Renal cortex interstitium (tissue), 11 donors: ENCODE data around the gene SERTM2. TPM values are rescaled to one million over a fixed set of nuclear protein-coding genes. Genes with fewer than 3 reads are reported as not detected.
"Not testable (repeated sequence)": the region's sequence is repeated elsewhere in the genome, so short reads cannot be mapped to it uniquely, and the experiment has no call there.

Experiments
- DNase-seq, 11 donors: peaks; one replicate each; pipeline ENCODE4 v3.0.0-alpha.2; 2013; ENCODE audit warnings: low read depth in 9 of 11, low spot score in 4 of 11; ENCODE audit errors: extremely low read depth in 1 of 11
- polyA plus RNA-seq, 3 donors: library from polyadenylated mRNA; unstranded; fragments of 120-200 nt; gene quantifications; one replicate each; pipeline ENCODE4 v1.2.1, GENCODE V29; 2013; ENCODE audit not compliant: insufficient read length in 3 of 3

SERTM2 gene
- polyA plus RNA-seq, 3 donors = not detected

DNA sequence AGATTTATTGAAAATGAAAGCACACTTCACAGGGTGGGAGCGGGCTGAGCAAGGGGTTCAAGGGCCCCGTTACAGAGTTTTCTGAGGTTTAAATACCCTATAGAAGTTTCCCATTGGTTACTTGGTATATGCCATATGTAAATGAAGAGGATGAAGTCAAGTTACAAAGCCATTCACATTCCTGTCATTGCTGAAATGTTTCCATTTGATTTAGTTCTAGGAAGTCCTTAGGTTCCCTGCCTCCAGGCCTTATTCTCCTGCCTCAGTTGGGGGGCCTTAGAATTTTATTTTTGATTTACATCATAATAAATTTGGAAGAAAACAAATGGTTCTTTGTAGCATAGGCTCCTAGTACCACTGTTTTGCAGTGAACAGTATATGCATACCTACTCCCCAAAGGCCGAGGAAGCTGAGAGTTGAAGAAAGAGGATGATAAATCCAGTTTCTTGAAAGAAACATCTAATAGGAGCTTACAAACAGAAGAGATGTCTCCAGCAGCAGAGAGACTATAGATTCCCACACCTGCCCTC, 31.8 kb downstream of the SERTM2 start:
- no peak for DNase-seq

DNA sequence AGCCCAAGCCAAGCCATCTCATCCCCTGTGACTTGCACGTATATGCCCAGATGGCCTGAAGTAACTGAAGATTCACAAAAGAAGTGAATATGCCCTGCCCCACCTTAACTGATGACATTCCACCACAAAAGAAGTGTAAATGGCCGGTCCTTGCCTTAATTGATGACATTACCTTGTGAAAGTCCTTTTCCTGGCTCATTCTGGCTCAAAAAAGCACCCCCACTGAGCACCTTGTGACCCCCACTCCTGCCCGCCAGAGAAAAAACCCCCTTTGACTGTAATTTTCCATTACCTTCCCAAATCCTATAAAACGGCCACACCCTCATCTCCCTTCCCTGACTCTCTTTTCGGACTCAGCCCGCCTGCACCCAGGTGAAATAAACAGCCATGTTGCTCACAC, 37.8 kb downstream of the SERTM2 start:
- not testable (repeated sequence) for DNase-seq

DNA sequence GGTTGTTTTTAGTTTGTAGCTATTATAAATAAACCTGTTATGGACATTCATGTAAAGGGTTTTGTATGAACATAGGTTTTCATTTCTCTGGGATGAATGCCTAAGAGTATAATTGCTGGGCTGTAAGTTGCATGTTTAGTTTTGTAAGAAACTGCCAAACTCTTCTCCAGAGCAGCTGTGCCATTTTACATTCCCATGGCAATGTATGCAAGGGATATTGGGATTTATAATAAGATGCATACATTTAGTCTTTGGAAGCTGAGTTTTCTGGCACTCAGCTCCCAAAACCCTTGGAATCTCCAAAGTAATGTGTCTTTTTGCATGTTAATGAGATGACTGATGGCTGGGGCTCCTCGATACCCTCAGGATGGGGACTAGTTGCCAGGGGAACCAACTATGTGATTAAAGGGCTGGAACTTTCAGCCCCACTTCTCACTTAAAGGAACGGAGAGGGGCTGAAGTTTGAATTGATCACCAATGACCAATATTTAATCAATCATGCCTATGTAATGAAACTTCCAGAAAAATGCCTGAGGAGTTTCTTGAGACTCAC, 44.0 kb downstream of the SERTM2 start:
- no peak for DNase-seq

DNA sequence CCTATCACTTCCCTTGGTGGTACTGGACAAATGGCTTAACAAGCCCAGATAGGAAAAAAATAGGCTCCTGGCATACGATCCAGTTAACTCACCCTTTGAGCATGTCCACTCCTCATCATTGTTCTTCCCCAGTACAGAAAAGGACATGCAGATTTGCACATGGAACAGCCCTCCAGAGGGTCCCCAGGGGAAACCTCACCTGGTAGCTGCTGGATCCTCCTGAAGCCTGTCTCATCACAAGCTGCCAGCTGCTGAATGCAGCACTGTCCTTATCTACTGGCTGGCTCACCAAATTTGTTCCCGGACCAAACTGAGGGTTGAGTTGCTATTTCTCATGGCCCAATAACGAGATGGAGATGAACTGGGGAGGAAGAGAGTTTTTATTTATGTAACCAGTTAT, 49.4 kb downstream of the SERTM2 start:
- no peak for DNase-seq

DNA sequence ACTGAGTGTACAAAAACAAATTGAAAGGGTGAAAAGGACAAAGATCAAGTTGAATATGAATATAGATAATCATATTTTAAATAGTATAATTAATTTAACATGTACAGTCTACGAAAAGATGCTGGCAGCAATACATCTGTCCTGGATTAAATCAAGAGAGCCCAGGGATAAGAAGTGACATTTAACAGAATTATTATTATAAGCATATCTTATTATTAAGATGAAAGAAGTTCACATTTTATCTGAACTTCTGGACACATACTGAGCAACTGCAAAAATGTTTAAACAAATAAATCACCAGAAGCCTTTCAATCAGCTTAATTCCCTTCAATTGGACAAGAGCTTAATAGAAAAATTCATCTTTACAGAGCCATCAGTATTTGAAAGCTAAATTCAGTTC, 50.4 kb downstream of the SERTM2 start:
- no peak for DNase-seq

DNA sequence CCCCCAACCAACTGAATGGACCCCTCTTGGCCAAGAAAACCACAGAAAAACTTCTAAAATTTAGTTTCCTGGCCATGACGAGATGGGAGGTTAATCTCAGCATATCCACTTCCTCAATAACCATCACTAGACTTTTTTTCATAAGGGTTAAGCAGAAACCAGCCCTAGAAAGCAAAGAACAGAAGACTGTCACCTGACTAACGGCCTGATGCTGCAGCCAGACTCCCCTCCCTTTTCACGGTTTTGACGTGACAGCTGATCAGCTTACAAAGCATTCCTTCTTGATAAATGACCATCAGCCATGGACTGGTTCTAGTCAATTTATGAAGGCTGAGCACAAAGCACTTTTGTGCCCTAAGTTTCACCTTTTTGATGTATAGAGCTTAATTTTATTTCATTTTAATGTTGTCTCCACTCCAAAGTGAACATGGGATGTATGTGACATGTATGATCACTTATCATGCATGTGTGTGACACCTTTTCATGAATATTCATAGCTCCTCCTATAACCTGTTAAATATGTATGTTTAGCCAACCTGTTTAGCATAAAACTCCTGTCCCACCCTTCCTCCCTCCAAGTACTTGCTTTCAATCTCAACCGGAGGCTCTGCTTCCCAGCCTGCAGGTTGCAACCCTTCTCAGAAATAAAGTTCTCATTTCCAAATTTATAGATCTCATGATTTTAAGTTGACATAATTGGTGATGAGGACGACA, 56.3 kb downstream of the SERTM2 start:
- no peak for DNase-seq

DNA sequence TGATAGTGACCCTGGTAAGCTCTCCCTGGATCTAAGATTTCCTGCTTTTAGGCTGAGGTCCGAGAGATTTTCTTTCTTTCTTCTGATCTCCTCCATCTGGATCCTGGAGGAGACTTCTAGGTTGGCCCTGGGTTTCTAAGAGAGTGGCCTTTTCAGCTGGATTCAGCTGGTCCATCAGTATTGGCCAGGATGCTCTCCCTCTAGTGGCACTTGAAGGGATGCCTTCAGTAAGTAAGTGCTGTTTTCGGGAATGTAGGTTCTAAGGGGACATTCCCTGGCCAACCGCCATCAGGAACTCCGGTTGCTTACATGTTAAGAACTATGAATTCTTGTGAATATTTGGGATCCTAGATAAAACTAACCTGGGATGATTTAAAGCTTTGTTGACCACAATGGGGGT, 56.9 kb downstream of the SERTM2 start:
- DNase-seq = peak in 2 of 11 donors; percentile 2

DNA sequence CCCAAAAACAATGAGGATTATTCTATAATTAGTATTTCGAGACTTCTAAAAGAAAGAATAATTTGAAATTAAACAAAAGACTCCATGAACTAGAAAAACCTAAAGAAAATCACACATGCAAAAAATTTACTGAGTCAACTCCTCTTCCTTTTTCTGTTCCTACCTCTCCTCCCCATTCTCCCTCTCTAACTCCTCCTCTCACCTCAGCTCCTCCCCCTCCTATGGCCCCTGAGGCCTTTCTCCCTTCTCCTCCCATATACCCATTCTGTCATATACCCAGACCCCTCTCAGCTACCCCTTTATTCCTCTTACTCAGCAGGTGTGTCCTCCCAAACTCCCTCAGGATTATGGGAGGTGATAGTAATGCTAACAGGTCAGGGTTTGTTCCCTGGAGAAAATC, 57.4 kb downstream of the SERTM2 start:
- no peak for DNase-seq

Other genes with a start within 250 kb of the SERTM2 start
- gene CAPN6, start 241.2 kb upstream of the SERTM2 start, polyA plus RNA-seq = 10 to 100 TPM; 17.9 to 25.6 (median 24.5) TPM
- gene DCX, start 99.5 kb upstream of the SERTM2 start, polyA plus RNA-seq = 1 to 10 TPM; 2.0 to 2.2 (median 2.1) TPM
- 10 to 100 TPM; 43.2 to 71.8 (median 47.6) TPM for gene ALG13, start 169.5 kb downstream of the SERTM2 start, polyA plus RNA-seq